SKM-1 (cell line): ENCODE data around the gene CTDSPL2.
"Not testable (repeated sequence)": the region's sequence is repeated elsewhere in the genome, so short reads cannot be mapped to it uniquely, and the experiment has no call there.

Experiments
- DNase-seq: peaks from one replicate; lab custom pipeline; 2025; ENCODE audit not compliant: unreplicated experiment; lab: John Stamatoyannopoulos, UW

CTDSPL2 gene

DNA sequence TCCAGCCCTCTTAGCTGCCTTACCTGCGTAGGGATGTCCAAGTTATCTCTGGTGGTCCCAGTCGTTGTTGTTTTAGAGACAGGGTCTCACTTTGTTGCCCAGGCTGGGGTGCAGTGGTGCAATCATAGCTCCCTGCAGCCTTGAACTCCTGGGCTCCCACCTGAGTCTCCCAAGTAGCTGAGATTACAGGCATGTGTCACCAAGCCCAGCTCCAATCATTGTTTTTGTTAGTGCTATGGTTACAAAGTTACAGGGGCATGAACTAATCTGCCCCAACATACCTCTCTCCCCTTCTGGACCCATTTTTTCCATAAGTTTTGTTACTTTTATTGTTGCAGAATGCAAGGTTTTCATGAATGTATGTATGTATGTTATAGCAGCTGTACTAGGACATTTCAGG, 54.7 kb downstream of the CTDSPL2 start:
- no peak for DNase-seq

DNA sequence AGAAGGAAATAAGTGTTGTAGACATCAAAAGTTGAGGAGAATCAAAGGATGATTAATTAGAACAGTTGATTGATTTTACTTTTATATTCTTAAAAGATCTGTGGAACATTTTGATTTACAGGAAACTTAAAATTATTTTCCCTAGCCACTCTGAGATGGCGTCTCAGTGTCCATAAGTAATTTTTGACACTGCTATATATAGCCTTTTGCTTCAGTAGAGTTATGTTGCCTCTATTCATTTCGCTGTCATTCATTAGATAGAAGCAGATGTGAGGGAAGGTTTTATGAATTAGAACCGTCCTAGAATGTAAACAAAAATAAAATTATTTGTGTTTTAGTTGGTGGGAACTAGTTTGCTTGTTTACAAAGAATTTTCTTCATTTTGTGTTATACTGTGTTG, 58.5 kb downstream of the CTDSPL2 start:
- no peak for DNase-seq

DNA sequence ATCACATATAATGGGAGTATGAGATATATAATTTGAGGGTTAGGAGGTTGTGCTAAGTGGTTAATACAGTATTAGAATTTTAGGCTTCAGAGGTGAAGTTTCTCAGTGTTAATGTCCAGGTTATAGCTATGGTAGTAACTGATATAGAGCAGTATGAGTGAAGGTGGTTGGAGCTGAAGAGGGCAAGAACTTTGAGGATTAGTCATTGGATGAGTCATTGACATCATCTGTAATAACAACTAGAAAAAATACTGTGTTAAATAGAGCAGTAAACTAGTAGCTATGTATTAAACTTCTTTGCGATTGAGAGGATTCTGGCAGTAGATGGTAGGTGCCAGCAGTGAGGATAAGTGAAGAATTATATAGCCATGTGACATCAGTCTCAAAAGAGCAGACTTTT, 62.0 kb downstream of the CTDSPL2 start:
- DNase-seq = no peak

DNA sequence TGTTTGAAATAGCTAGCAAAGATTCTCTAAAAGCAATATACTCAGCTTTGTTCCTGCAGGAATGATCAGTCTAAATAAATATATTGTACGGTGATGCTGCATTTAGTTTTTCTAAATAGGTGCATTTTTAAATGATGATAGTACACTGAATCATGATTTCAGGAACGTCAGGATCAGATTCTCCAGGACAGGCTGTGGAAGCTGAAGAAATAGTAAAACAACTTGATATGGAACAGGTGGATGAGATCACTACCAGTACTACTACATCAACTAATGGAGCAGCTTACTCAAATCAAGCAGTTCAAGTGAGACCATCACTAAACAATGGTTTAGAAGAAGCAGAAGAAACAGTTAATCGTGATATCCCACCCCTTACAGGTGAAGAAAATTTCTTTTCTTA, 63.2 kb downstream of the CTDSPL2 start:
- no peak for DNase-seq

DNA sequence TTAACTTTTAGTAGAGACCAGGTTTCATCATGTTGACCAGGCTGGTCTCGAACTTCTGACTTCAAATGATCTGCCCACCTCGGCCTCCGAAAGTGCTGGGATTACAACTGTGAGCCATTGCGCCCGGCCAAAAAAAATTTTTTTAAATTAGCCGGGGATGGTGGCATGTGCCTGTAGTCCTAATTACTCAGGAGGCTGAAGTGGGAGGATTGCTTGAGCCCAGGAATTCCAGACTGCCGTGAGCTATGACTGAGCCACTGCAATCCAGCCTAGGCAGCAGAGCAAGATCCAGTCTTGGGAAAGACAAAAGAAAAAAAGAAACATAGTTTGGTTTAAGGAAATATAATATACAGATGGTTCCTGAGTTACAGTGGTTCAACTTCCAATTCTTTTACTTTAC, 64.6 kb downstream of the CTDSPL2 start:
- no peak for DNase-seq

DNA sequence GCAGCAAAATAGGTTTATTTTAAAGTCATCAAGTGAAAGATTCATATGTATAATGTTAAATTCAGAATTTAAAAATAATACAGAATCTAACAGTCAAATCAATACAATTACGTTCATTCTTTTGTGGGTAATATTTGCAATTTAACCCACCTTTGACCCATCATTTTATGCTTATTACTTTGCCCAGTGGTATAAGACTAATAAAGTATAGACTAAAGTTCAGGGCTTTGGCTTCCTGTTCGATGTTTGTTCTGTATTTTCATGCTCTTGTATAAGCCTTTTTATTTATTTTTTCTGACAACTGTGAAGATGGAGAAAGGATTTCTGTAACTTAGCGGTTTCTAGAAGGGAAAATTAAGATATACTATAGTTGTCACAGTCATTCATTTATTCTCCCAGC, 65.2 kb downstream of the CTDSPL2 start:
- no peak for DNase-seq

DNA sequence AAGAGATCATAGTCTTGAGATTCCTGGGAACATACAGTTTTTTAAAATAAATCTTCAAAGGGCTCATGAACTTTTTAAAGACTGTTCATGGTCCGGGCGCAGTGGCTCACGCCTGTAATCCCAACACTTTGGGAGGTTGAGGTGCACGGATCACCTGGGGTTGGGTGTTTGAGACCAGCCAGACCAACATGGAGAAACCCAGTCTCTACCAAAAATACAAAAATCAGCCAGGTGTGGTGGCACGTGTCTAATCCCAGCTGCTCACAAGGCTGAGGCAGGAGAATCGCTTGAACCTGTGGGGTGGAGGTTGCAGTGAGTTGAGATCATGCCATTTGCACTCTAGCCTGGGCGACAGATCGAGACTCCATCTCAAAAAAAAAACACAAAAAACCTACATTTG, 68.1 kb downstream of the CTDSPL2 start:
- no peak for DNase-seq

DNA sequence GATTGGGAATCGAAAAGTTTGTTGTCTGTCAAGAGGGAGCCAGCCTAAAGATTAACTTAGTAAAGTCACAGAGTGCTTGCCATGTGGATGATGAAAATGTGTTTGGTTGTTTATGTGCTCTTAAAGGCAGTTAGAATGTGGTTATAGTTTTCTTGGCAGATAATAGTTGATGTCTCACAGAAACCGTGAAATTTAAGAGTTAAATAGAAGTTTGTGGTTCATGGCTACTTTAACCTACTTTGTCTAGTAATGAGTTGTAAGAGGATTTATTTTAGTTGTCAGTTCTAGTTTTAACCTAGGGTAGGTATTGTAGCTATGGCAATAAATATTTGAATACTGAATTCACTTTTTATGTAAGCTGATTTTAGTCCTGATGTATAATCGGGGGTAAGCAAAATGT, 73.1 kb downstream of the CTDSPL2 start:
- DNase-seq = no peak

- DNase-seq = peak; percentile 3
Observed at GRCh38 chr15:44501768-44502366, 74.4 kb downstream of the CTDSPL2 start.

DNA sequence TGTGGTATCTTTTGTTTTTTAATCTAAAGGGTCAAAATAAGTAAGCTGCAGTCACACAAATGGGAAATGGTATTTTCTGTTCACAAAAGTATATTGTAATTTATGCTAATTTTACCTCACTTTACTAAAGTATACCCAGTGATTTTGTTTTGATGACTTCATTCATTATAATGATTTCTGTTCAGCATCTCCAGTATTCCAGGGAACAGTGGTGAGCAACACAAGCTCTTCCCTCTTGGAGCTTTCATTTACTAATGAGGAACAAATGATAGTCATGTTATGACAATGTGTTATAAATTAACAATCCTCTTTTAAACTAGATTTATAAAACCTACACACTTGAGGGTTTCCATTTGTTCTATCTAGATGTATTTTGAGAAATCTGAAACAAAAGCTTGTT, 89.0 kb downstream of the CTDSPL2 start:
- DNase-seq = no peak

DNA sequence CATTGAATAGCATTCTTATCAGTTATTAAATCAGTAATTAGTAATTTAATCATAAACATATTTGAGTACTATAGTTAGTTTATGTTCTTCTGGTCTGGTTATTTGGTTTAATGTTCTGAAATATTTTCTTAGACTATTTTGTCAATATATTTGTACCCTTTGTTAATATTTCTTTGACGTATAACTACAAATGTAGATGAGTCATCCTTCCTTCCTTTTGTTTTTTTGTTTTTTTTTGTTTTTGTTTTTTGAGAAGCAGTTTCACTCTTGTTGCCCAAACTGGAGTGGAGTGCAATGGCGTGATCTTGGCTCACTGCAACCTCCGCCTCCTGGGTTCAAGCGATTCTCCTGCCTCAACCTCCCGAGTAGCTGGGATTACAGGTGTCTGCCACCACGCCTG, 92.1 kb downstream of the CTDSPL2 start:
- DNase-seq = no peak

GRCh38 chr15:44525018-44525417, 97.6 kb downstream of the CTDSPL2 start:
- DNase-seq = no peak

DNA sequence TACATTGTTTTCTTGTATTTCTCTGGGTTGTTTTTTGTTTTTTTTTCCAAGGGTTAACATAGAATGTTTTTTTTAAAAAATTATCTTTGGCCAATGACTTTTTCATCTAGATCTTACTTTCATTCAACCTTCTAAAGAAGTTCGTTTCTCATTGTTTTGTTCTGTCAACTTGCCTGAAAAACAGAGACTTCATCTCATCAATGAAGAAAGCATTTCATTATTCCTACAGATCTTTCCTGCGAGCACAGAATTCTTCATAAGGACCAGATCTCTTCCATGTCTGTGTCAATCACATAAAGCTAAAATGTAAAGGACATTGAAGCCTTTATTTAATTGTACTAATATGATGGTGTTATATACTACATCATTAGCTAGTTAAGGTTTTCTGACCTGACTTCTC, 99.8 kb downstream of the CTDSPL2 start:
- no peak for DNase-seq

GRCh38 chr15:44529864-44530604, 102.6 kb downstream of the CTDSPL2 start:
- DNase-seq = no peak

- no peak for DNase-seq
Observed at GRCh38 chr15:44530653-44531052, 103.2 kb downstream of the CTDSPL2 start.

DNA sequence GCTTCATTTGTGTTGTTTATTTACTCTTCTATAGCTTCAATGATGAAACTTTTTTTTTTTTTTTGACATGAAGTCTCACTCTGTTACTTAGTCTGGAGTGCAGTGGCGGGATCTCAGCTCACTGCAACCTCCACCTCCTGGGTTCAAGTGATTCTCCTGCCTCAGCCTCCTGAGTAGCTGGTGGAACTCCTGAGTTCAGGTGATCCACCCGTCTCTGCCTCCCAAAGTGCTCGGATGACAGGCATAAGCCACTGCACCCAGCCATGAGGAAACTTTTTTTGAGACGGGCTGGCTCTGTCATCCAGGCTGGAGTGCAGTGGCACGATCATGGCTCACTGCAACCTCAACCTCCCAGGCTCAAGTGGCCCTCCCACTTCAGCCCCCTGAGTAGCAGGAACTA, 104.8 kb downstream of the CTDSPL2 start:
- not testable (repeated sequence) for DNase-seq

- DNase-seq = no peak
Observed at GRCh38 chr15:44532689-44533088, 105.3 kb downstream of the CTDSPL2 start.

DNA sequence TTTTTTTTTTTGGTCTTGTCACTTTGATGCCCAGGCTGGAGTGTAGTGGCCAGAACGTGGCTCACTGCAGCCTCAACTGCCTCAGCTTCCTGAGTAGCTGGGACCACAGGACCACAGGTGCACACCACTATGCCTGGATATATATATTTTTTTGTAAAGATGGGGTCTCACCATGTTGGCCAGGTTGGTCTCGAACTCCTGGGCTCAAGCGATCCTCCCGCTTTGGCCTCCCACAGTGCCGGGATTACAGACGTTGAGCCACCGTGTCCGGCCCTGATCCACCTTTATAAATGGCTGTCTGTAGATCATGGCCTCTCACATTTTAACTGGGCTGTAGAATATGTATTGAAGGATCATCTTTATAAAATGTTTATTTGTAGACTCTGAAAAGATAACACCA, 107.7 kb downstream of the CTDSPL2 start:
- no peak for DNase-seq

DNA sequence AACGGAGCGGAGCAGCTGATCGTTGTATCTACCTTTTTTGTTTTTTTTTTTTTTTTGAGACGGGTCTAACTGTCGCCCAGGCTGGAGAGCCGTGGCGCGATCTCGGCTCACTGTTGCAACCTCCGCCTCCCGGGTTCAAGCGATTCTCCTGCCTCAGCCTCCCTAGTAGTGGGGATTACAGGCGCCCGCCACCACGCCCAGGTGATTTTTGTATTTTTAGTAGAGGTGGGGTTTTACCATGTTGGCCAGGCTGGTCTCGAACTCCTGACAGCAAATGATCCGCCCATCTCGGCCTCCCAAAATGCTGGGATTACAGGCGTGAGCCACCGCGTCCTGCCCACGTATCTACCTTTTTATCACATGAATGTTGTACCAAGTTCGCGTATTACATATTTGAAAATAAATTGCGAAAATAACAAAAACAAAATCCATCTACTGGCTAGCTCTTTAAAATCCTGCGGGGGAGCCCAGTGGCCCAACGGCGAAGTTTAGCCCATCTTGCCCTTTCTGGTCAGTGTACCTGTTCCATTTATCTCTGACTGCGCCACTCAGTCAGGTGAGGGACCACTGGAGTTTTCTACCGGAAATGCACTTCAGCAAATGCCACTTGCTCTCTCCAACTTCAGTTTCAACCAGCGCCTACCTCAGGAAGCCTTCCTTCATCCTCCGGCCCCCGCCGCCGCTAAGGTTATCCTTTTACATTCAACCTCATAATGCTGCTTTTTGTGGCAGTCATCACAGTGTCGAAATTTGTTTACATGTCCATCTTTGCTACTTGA, 108.3 kb downstream of the CTDSPL2 start:
- DNase-seq = no peak

DNA sequence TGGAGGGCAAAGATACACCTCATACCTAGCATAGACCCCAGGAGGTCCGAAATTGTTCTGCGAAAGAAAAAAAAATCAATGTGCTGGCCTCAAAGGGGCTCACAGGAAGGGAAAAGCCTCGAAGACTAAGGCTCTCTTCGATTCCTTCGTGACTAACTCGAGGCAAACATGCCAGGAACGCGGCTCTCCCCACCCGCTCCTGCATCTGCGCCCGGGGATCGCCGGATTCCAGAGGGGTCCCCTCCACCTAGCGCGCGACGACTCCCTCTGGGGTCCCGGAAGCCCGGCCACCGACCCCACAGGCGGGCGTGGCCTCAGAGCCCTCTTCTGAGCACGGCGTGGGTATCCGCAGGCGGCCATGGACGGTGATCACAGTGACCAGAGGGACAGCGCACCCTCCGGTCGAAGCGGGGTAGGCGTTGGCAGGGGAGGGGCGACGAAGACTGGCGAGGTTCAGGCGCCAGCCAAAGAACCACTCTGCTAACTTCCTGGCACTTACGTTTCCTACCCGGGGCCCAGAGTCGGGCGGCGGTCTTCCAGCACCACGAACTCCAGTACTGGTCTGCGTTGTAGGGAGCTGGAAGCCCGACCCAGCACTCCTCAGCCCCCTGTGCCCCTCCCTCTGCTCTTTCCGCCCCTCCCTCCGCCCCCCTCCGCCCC, 109.0 kb downstream of the CTDSPL2 start:
- peak; percentile 57 for DNase-seq

GRCh38 chr15:44536962-44537734, 109.7 kb downstream of the CTDSPL2 start, which contains the start of gene EIF3J:
TSS of gene EIF3J (plus strand) at chr15:44537147. CDS start at chr15:44537195, 48 bp downstream.
- peak; percentile 89 for DNase-seq
